Measurements from ENCODE around the gene UBE3B.

GRCh38 chr12:109558374-109559199 is 81.2 kb downstream of the UBE3B start:
- TF ChIP-seq CTCF (IDR thresholded peaks at IDR 0.05) (no peak), POLR2A (IDR thresholded peaks at IDR 0.05) (no peak)
